CD4-positive, alpha-beta memory T cell (primary cell): ENCODE results near the gene SFI1. TPM values are rescaled to one million over a fixed set of nuclear protein-coding genes. Genes with fewer than 3 reads are reported as not detected.

Experiments used
- CTCF ChIA-PET: fragments of 350-600 bp; sonication (Branson Sonifier 250); formaldehyde crosslinking; loops from one replicate; lab custom pipeline; 2021; ENCODE audit warnings: inconsistent platforms; ENCODE audit not compliant: partially characterized antibody; lab: Charles Lee
- POLR2A ChIA-PET: fragments of 350-600 bp; sonication (Branson Sonifier 250); formaldehyde crosslinking; loops from one replicate; lab custom pipeline; 2021; ENCODE audit not compliant: partially characterized antibody; lab: Charles Lee
- DNase-seq, 5 donors: peaks; one replicate each; pipeline versions ENCODE4 v3.0.0 to v3.0.0-alpha.2; 2020 to 2022; ENCODE audit warnings: mixed read lengths in 1 of 5
- H3K27ac ChIP-seq: one replicate; pipeline ENCODE4 v1.7.0; 2013; ENCODE audit warnings: low read depth, low read length
- H3K27me3 ChIP-seq: 2 replicates; pipeline ENCODE4 v1.7.0; 2013; ENCODE audit warnings: mild to moderate bottlenecking, low read length, moderate library complexity; ENCODE audit not compliant: insufficient read depth
- H3K36me3 ChIP-seq: 2 replicates; pipeline ENCODE4 v1.7.0; 2013; ENCODE audit warnings: mild to moderate bottlenecking, low read length, moderate library complexity; ENCODE audit not compliant: insufficient read depth
- H3K4me1 ChIP-seq: 2 replicates; pipeline ENCODE4 v1.7.0; 2013; ENCODE audit warnings: mild to moderate bottlenecking, low read length, moderate library complexity; ENCODE audit not compliant: insufficient read depth
- H3K4me3 ChIP-seq, 2 donors: one replicate each; pipeline ENCODE4 v1.7.0; 2013; ENCODE audit warnings: low read length in 2 of 2, mild to moderate bottlenecking in 1 of 2
- H3K9me3 ChIP-seq, 2 donors: one replicate each; pipeline ENCODE4 v1.7.0; 2013; ENCODE audit warnings: low read length in 2 of 2, control low read depth in 1 of 2; ENCODE audit not compliant: control insufficient read depth in 1 of 2
- H3K27ac Mint-ChIP-seq, 7 donors: one replicate each; pipeline ENCODE4 v1.8.0; 2020 to 2021; ENCODE audit warnings: mixed read lengths in 7 of 7, mild to moderate bottlenecking in 6 of 7, inconsistent platforms in 3 of 7, moderate library complexity in 3 of 7
- H3K27me3 Mint-ChIP-seq, 2 donors: one replicate each; pipeline ENCODE4 v1.8.0; 2020 to 2021; ENCODE audit warnings: mixed read lengths in 2 of 2
- H3K36me3 Mint-ChIP-seq, 2 donors: one replicate each; pipeline ENCODE4 v1.8.0; 2020 to 2021; ENCODE audit warnings: mixed read lengths in 2 of 2, inconsistent platforms in 1 of 2, mild to moderate bottlenecking in 1 of 2
- H3K4me1 Mint-ChIP-seq, 4 donors: one replicate each; pipeline ENCODE4 v1.8.0; 2020 to 2021; ENCODE audit warnings: mixed read lengths in 4 of 4, mild to moderate bottlenecking in 1 of 4
- H3K4me3 Mint-ChIP-seq, 8 donors: one replicate each; pipeline ENCODE4 v1.8.0; 2020 to 2021; ENCODE audit warnings: mixed read lengths in 8 of 8, mild to moderate bottlenecking in 7 of 8, moderate library complexity in 6 of 8, inconsistent platforms in 3 of 8
- H3K9me3 Mint-ChIP-seq, 8 donors: one replicate each; pipeline ENCODE4 v1.8.0; 2020 to 2021; ENCODE audit warnings: mixed read lengths in 8 of 8, mild to moderate bottlenecking in 5 of 8, inconsistent platforms in 3 of 8, moderate library complexity in 1 of 8
- intact Hi-C: fragments of 100-400 bp; cut with micrococcal nuclease; formaldehyde crosslinking; loops from one replicate; pipeline ENCODE4 v1.15.1; 2023
- polyA plus RNA-seq, 2 donors: library from polyadenylated mRNA; unstranded; fragments of 300-500 nt; fragmentation: Illumina TruSeq; gene quantifications; one replicate each; pipeline ENCODE4 v1.2.3, GENCODE V29; 2021
- total RNA-seq, 2 experiments: library from RNA; stranded (reverse); gene quantifications; one replicate each; pipeline ENCODE4 v1.2.3, GENCODE V29; 2021

Gene SFI1
- total and polyA plus RNA-seq, 4 experiments from 2014 or later, result 14.7 to 333 (median 181) TPM

DNA sequence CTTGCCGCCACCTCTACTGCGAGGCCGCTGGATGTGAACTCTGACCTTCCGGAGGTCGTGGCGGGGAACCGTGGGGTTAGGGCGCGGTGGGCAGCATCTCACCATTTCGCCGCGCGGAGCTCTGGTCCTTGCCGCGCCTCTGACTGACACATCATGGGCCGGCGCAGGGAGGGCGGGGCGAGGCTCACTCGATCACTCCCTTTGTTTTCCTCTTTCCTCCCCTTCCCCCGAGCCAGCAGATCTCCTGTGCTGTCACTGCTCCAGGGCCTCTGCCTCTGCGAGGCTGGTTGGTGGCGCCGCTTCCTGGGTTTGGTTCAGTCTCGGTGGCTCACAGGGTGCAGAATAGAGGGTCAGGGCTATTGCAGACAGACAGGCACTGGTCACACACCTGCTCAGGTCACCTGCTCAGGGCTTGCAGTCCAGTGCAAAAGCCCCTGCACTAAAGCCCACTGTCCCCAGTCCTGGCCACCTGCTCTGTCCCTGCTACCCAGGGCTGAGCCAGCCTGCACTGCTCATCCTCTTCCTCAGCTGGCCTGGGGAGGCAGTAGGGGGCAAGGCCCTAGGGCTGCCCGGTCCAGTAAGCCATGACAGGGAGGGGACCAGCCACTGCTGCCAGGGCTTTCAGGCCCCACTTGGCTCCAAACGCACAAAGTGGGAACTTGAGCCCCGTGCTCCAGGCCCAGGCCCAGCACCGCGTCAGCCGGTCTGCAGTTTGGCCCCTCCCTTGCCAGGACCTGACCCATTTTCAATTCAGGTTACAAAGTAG lies 129.5 kb downstream of the SFI1 start:
- peaks cover 21 to 60% (median 28%) of the 10 kb centered on the region in 4 donors for H3K4me1 Mint-ChIP-seq
- no peak for DNase-seq
- no peaks in the 10 kb centered on the region for H3K27me3 Mint-ChIP-seq
- H3K27ac ChIP-seq, result no peak overlapping the region
- H3K4me3 ChIP-seq, result no peak overlapping the region
- peaks cover 0 to 9% of the 10 kb centered on the region in 2 donors for H3K36me3 Mint-ChIP-seq
- H3K9me3 ChIP-seq, result no peaks in the 10 kb centered on the region
- peaks cover 0 to 5% (median 0%) of the 10 kb centered on the region in 8 donors for H3K9me3 Mint-ChIP-seq
- intact Hi-C loops, result no loop called here
- H3K4me1 ChIP-seq, result peaks cover 38% of the 10 kb centered on the region
- H3K27ac Mint-ChIP-seq, result peak overlapping the region in 5 of 7 donors; percentile 48 to 87 (median 60)
- H3K4me3 Mint-ChIP-seq, result peak overlapping the region in 1 of 8 donors; percentile 29
- peaks cover 5% of the 10 kb centered on the region for H3K36me3 ChIP-seq
- no peaks in the 10 kb centered on the region for H3K27me3 ChIP-seq
- POLR2A ChIA-PET, result interaction anchor here (1.2 kb wide), 1 partner anchor 20 kb away, joined by 3 read pairs; no protein-coding TSS in a partner anchor
- CTCF ChIA-PET, result no interaction called here

DNA sequence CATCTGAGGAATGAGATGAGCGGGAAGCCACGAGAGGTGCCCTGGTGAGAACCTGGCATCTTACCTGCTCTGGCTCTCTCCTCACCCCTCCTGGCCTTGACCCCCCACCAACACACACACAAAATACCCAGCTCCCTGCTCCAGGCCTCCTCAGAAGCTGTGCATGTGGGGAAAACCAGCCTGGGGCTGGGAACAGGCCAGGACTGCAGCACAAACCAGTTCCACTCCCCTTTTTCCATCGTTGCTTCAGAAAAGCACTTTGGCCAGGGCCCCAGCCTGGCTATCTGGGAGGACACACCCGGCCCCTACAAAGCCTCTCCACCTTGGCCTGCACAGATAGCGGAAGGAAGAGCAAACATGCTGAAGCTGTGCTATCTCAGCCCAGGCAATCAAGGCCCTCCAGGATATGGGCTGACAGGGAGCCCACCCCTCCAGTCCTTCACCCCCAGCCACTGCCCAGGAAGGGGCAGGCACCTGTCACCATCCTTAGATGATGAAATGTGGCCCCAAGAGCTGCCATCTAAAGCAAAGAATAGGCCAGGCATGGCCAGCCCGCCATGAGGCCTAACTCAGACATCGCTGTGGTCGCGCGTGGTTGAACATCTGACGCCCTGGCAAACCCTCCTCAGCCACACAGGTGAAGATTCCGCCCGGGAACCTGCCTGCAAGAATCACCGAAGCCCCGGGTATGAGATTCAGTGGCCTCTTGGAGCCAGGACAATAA lies 130.3 kb downstream of the SFI1 start:
- Mint-ChIP-seq H3K4me3 (no peak overlapping the region), H3K4me1 (peaks cover 21 to 67% (median 33%) of the 10 kb centered on the region in 4 donors), H3K27me3 (no peaks in the 10 kb centered on the region), H3K9me3 (peaks cover 0 to 5% (median 0%) of the 10 kb centered on the region in 8 donors), H3K36me3 (peaks cover 0 to 7% of the 10 kb centered on the region in 2 donors), H3K27ac (peak overlapping the region; percentile 53 to 88 (median 81))
- POLR2A ChIA-PET, result no interaction called here
- Histone ChIP-seq H3K4me1 (peaks cover 46% of the 10 kb centered on the region), H3K27me3 (no peaks in the 10 kb centered on the region), H3K27ac (no peak overlapping the region), H3K4me3 (no peak overlapping the region), H3K9me3 (no peaks in the 10 kb centered on the region), H3K36me3 (no peaks in the 10 kb centered on the region)
- CTCF ChIA-PET, result no interaction called here
- intact Hi-C loops, result no loop called here
- DNase-seq, result no peak

- no peak overlapping the region for H3K4me3 Mint-ChIP-seq
- Histone ChIP-seq H3K4me3 (no peak overlapping the region), H3K36me3 (no peaks in the 10 kb centered on the region), H3K27me3 (no peaks in the 10 kb centered on the region), H3K9me3 (no peaks in the 10 kb centered on the region), H3K27ac (no peak overlapping the region), H3K4me1 (peaks cover 48% of the 10 kb centered on the region)
- ChIA-PET POLR2A (no interaction called here), CTCF (no interaction called here)
- H3K27ac Mint-ChIP-seq, result peak overlapping the region in 6 of 7 donors; percentile 48 to 88 (median 86)
- H3K9me3 Mint-ChIP-seq, result peaks cover 0 to 5% (median 0%) of the 10 kb centered on the region in 8 donors
- intact Hi-C loops, result no loop called here
- no peak for DNase-seq
- H3K27me3 Mint-ChIP-seq, result no peaks in the 10 kb centered on the region
- H3K36me3 Mint-ChIP-seq, result peaks cover 0 to 1% of the 10 kb centered on the region in 2 donors
- peaks cover 21 to 67% (median 35%) of the 10 kb centered on the region in 4 donors for H3K4me1 Mint-ChIP-seq
Observed at GRCh38 chr22:31627223-31627731, 130.9 kb downstream of the SFI1 start.

DNA sequence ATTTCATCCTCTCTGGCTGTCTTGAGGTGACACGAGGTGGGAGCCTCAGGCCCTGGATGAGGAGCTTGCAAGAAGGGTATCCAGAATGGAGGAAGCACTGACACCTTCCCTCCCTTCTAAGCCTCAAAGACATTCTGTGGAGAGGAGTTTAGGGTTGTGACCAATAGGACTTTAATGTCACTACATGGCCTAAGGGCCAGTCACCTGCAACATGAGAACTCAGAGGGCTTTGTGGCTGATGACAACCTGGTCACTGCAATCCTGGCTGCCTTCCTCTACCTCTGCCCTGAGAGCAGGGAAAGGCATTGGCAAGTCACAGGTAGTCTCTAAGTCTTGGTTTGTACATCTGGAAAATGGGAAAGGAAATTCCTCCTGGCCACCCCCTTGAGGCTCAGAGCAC lies 132.0 kb downstream of the SFI1 start:
- Histone ChIP-seq H3K4me3 (no peak overlapping the region), H3K27me3 (no peaks in the 10 kb centered on the region), H3K9me3 (no peaks in the 10 kb centered on the region), H3K27ac (peak overlapping the region; percentile 31), H3K4me1 (peaks cover 49% of the 10 kb centered on the region), H3K36me3 (no peaks in the 10 kb centered on the region)
- intact Hi-C loops, result no loop called here
- H3K4me1 Mint-ChIP-seq, result peaks cover 21 to 70% (median 36%) of the 10 kb centered on the region in 4 donors
- POLR2A ChIA-PET, result no interaction called here
- no peak for DNase-seq
- H3K27ac Mint-ChIP-seq, result peak overlapping the region; percentile 88 to 93 (median 91)
- H3K4me3 Mint-ChIP-seq, result peak overlapping the region in 6 of 8 donors; percentile 12 to 67 (median 38)
- H3K9me3 Mint-ChIP-seq, result peaks cover 0 to 5% (median 0%) of the 10 kb centered on the region in 8 donors
- H3K27me3 Mint-ChIP-seq, result no peaks in the 10 kb centered on the region
- CTCF ChIA-PET, result no interaction called here
- H3K36me3 Mint-ChIP-seq, result peaks cover 0 to 1% of the 10 kb centered on the region in 2 donors

DNA sequence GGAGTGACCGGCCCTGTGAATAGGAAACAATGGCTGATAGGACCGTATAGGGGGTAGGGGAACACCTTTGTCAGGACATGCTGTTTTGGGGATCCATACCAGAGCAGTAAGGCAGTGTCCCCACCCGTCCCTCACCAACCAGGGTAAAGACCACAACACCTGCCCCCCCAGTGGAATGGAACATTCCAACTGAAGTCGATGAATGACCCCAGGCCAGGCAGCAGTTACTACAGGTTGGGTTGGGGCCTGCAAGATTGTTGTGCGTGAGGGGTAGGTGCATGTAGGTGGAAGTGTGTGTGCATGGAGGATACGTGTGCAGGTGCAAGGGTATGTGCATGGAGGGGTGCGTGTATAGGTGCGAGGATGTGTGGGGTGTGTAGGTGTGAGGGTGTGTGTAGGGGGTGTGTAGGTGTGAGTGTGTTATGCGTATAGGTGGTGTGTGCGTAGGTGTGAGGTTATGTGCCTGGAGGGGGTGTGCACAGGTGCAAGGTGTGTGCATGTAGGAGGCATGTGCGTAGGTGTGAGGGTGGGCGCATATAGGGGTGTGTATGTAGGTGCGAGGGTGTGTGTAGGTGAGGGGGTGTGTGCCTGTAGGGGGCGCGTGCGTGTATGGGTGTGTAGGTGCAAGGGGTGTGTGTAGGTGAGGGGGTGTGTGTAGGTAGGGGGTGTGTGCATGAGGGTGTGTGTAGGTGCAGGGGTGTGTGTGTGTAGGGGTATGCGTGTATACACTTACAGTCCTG lies 132.8 kb downstream of the SFI1 start:
- Mint-ChIP-seq H3K9me3 (peaks cover 0 to 5% (median 0%) of the 10 kb centered on the region in 8 donors), H3K36me3 (peaks cover 0 to 1% of the 10 kb centered on the region in 2 donors), H3K27me3 (no peaks in the 10 kb centered on the region), H3K4me1 (peaks cover 24 to 76% (median 41%) of the 10 kb centered on the region in 4 donors), H3K27ac (peak overlapping the region; percentile 69 to 92 (median 91)), H3K4me3 (peak overlapping the region; percentile 51 to 88 (median 70))
- H3K27me3 ChIP-seq, result no peaks in the 10 kb centered on the region
- POLR2A ChIA-PET, result interaction anchor here (0.9 to 1.9 kb wide), 4 partner anchors 8 to 350 kb away, joined by 5 to 9 read pairs (median 6); partner anchors contain the start of gene EIF4ENIF1
- peak overlapping the region; percentile 86 for H3K27ac ChIP-seq
- no peaks in the 10 kb centered on the region for H3K36me3 ChIP-seq
- no peaks in the 10 kb centered on the region for H3K9me3 ChIP-seq
- no peak for DNase-seq
- peak overlapping the region in 1 of 2 donors; percentile 69 for H3K4me3 ChIP-seq
- CTCF ChIA-PET, result interaction anchor here (1.7 kb wide), 1 partner anchor 45 kb away, joined by 6 read pairs; no protein-coding TSS in a partner anchor
- peaks cover 56% of the 10 kb centered on the region for H3K4me1 ChIP-seq
- intact Hi-C loops, result no loop called here

DNA sequence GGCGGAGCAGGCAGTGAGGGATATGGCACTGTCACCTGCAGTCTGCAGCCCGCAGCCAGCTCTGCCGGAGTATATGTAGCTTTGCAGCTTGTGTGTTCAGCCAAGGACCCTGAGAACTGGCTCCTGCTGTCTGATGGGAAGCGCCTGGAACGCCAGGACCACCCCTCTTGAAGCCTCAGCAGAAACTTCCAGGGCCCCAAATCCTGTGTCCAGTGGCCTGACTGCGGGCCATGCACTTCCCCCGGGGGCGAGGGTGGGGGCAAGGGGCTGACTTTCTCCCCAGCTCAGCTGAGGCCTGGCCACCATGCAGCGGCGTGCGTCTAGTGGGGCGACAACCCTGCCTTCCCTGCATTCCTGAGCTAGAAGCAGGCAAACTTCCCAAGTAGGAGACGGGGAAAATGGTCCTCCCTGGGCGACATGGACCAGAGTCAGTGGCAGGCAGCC lies 133.4 kb downstream of the SFI1 start:
- H3K27ac Mint-ChIP-seq, result peak overlapping the region; percentile 69 to 92 (median 91)
- no peaks in the 10 kb centered on the region for H3K27me3 ChIP-seq
- peak overlapping the region; percentile 51 to 89 (median 75) for H3K4me3 Mint-ChIP-seq
- POLR2A ChIA-PET, result interaction anchor here (0.6 to 2.1 kb wide), 19 partner anchors 8 to 1039 kb away, joined by 3 to 23 read pairs (median 6); partner anchors contain the start of genes EIF4ENIF1, PATZ1, PES1 and PIK3IP1
- no peaks in the 10 kb centered on the region for H3K36me3 ChIP-seq
- DNase-seq, result peak in 1 of 5 donors; percentile 51
- no peaks in the 10 kb centered on the region for H3K27me3 Mint-ChIP-seq
- H3K9me3 Mint-ChIP-seq, result peaks cover 0 to 5% (median 0%) of the 10 kb centered on the region in 8 donors
- peak overlapping the region; percentile 86 for H3K27ac ChIP-seq
- H3K4me1 Mint-ChIP-seq, result peaks cover 20 to 69% (median 39%) of the 10 kb centered on the region in 4 donors
- peaks cover 56% of the 10 kb centered on the region for H3K4me1 ChIP-seq
- no peaks in the 10 kb centered on the region for H3K9me3 ChIP-seq
- intact Hi-C loops, result loop anchor here (1.0 to 10.0 kb wide), 4 partner anchors 42 to 865 kb away; partner anchors contain the start of genes PIK3IP1 and SFI1
- H3K4me3 ChIP-seq, result peak overlapping the region; percentile 29 to 69
- peaks cover 0 to 1% of the 10 kb centered on the region in 2 donors for H3K36me3 Mint-ChIP-seq
- CTCF ChIA-PET, result interaction anchor here (1.1 to 7.0 kb wide), 6 partner anchors 14 to 340 kb away, joined by 3 to 65 read pairs (median 4); partner anchors contain the start of gene PISD
